SU-DHL-6 (cell line): Measurements from ENCODE around the gene BEST1.

Experiments used
- H2AFZ ChIP-seq: fragments of 200-600 bp; sonication (generic); 2 replicates; pipeline ENCODE4 v1.6.1; 2014; ENCODE audit warnings: low read depth, mild to moderate bottlenecking, moderate library complexity, mixed read lengths, antibody characterized with exemption, low read length; ENCODE audit not compliant: severe bottlenecking
- H3F3A ChIP-seq: fragments of 200-600 bp; shearing (Covaris generic); 2 replicates; pipeline ENCODE4 v1.6.0; 2016; ENCODE audit warnings: antibody characterized with exemption, mild to moderate bottlenecking; ENCODE audit not compliant: insufficient read depth
- H3K27ac ChIP-seq: fragments of 200-600 bp; sonication (generic); 2 replicates; pipeline ENCODE4 v1.5.1; 2016; ENCODE audit warnings: low read depth, mild to moderate bottlenecking, low read length, moderate library complexity, mixed read lengths
- H3K27me3 ChIP-seq: fragments of 200-600 bp; sonication (generic), shearing (Covaris generic); 2 replicates; pipeline ENCODE4 v1.6.0; 2014; ENCODE audit warnings: mild to moderate bottlenecking, low read length
- H3K36me3 ChIP-seq: fragments of 200-600 bp; sonication (generic); 2 replicates; pipeline ENCODE4 v1.6.1; 2014; ENCODE audit warnings: mild to moderate bottlenecking, low read length, mixed read lengths
- H3K4me2 ChIP-seq: fragments of 300-600, 200-600 bp; shearing (Covaris generic), sonication (generic); 2 replicates; pipeline ENCODE4 v1.6.0; 2014; ENCODE audit warnings: low read length, low read depth, mild to moderate bottlenecking; ENCODE audit not compliant: poor library complexity, severe bottlenecking
- H3K4me3 ChIP-seq: fragments of 200-600 bp; sonication (generic); 2 replicates; pipeline ENCODE4 v1.5.1; 2014; ENCODE audit warnings: antibody characterized with exemption, low read length, mild to moderate bottlenecking, mixed read lengths; ENCODE audit not compliant: insufficient read depth, poor library complexity, severe bottlenecking
- H3K79me2 ChIP-seq: fragments of 200-600 bp; sonication (generic); 2 replicates; pipeline ENCODE4 v1.6.1; 2014; ENCODE audit warnings: mild to moderate bottlenecking, low read length, moderate library complexity; ENCODE audit not compliant: insufficient read depth
- H3K9ac ChIP-seq: fragments of 200-600 bp; sonication (generic); 2 replicates; pipeline ENCODE4 v1.7.0; 2014; ENCODE audit warnings: mild to moderate bottlenecking, low read length
- H3K9me2 ChIP-seq: fragments of 200-600 bp; sonication (generic); replicated peaks from 2 replicates; pipeline ENCODE4 v1.6.1; 2014; ENCODE audit warnings: low read length; ENCODE audit not compliant: insufficient read depth
- H3K9me3 ChIP-seq: fragments of 200-600 bp; sonication (generic); 2 replicates; pipeline ENCODE4 v1.6.1; 2014; ENCODE audit warnings: low read length, mixed read lengths; ENCODE audit not compliant: insufficient read depth
- H4K20me1 ChIP-seq: fragments of 200-600 bp; sonication (generic); 2 replicates; pipeline ENCODE4 v1.6.1; 2014; ENCODE audit warnings: low read depth, mild to moderate bottlenecking, antibody characterized with exemption, low read length, moderate library complexity, mixed read lengths
- EZH2phosphoT487 ChIP-seq: fragments of 200-600 bp; sonication (generic), shearing (Covaris generic); conservative IDR thresholded peaks from 2 replicates; pipeline ENCODE4 v1.6.1; 2018; ENCODE audit warnings: mild to moderate bottlenecking, antibody characterized with exemption, low read length, moderate library complexity, mixed read lengths
- TF ChIP-seq, protein P1 (sequence below): fragments of 200-600 bp; sonication (generic); IDR thresholded peaks from one replicate; pipeline ENCODE4 v1.5.1; 2017; ENCODE audit warnings: antibody characterized with exemption, mild to moderate bottlenecking, low read length, moderate library complexity; ENCODE audit not compliant: insufficient read depth, poor library complexity, severe bottlenecking

Gene BEST1

DNA sequence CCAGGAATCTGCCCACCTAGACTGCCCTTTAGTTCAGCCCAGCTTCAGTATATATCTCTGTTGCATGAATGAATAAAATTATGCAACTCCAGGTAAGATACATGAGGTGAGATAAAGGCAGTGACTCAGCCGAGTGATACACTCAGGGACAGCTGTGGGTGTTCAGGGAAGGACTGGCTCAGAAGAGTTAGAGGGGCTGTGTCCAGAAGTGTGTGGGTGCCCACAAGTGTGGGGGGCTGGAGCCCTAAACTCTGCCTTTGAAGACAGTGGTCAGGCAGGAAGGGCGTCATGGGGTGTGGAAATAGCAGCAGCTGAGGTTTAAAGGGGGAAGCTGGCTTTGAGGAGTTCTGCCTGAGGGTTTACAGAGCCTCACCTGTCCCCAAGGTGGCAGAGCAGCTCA lies 9.0 kb downstream of the BEST1 start:
- Histone ChIP-seq H4K20me1 (no peaks in the 10 kb centered on the region), H3K27me3 (no peaks in the 10 kb centered on the region), H3K36me3 (peaks cover 3% of the 10 kb centered on the region; the same call in 1 of the 2 replicates), H3K79me2 (no peaks in the 10 kb centered on the region), H3F3A (no peaks in the 10 kb centered on the region; the same call in 1 of the 2 replicates), H3K27ac (no peak overlapping the region), H2AFZ (no peak overlapping the region), H3K4me2 (no peak overlapping the region), H3K9me2 (no peaks in the 10 kb centered on the region), H3K4me3 (no peak overlapping the region), H3K9ac (no peak overlapping the region), H3K9me3 (no peaks in the 10 kb centered on the region)
- TF ChIP-seq EZH2phosphoT487: no peak
- TF ChIP-seq, protein P1, sequence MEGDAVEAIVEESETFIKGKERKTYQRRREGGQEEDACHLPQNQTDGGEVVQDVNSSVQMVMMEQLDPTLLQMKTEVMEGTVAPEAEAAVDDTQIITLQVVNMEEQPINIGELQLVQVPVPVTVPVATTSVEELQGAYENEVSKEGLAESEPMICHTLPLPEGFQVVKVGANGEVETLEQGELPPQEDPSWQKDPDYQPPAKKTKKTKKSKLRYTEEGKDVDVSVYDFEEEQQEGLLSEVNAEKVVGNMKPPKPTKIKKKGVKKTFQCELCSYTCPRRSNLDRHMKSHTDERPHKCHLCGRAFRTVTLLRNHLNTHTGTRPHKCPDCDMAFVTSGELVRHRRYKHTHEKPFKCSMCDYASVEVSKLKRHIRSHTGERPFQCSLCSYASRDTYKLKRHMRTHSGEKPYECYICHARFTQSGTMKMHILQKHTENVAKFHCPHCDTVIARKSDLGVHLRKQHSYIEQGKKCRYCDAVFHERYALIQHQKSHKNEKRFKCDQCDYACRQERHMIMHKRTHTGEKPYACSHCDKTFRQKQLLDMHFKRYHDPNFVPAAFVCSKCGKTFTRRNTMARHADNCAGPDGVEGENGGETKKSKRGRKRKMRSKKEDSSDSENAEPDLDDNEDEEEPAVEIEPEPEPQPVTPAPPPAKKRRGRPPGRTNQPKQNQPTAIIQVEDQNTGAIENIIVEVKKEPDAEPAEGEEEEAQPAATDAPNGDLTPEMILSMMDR: no peak

DNA sequence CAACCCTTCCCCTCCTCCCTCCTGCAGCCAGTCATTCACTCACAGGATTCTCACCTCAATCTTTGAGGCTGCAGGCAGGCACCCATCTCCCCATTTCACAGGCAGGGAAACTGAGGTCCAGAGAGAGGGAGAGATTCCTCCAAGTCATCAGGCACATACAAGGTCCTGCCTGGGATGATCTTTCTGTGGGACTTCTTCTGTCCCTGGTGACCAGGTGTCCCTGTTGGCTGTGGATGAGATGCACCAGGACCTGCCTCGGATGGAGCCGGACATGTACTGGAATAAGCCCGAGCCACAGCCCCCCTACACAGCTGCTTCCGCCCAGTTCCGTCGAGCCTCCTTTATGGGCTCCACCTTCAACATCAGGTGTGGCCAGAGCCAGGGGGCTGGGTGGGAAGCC lies 9.5 kb downstream of the BEST1 start:
- no peaks in the 10 kb centered on the region for H3K9me3 ChIP-seq
- no peaks in the 10 kb centered on the region for H4K20me1 ChIP-seq
- peaks cover 5% of the 10 kb centered on the region; the same call in 1 of the 2 replicates for H3K36me3 ChIP-seq
- H3K9ac ChIP-seq: no peak overlapping the region
- no peak overlapping the region for H2AFZ ChIP-seq
- TF ChIP-seq EZH2phosphoT487: no peak
- TF ChIP-seq, protein P1: no peak
- H3K27me3 ChIP-seq: no peaks in the 10 kb centered on the region
- H3K9me2 ChIP-seq: no peaks in the 10 kb centered on the region
- no peak overlapping the region for H3K27ac ChIP-seq
- H3K4me2 ChIP-seq: no peak overlapping the region
- no peaks in the 10 kb centered on the region for H3K79me2 ChIP-seq
- H3F3A ChIP-seq: no peaks in the 10 kb centered on the region; the same call in 1 of the 2 replicates
- no peak overlapping the region for H3K4me3 ChIP-seq

DNA sequence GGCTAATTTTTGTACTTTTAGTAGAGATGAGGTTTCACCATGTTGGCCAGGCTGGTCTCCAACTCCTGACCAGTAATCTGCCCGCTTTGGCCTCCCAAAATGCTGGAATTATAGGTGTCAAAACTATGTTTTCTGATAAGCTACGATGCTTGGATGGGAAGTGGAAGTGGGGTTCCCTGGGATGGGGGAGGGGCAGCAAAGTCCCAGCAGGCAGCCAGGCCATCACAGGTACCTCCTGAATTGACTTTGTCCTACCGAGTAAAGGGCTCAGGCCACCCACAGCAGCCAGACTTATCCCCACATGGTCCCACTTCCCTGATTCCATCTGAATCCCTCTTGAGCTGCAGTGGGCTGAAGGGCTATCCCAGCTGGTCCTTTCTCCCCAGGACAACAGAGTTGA lies 10.4 kb downstream of the BEST1 start:
- no peaks in the 10 kb centered on the region; the same call in 1 of the 2 replicates for H3F3A ChIP-seq

More for the DNA sequence above, 10.4 kb downstream of the BEST1 start:
- Histone ChIP-seq H3K9me3 (no peaks in the 10 kb centered on the region), H3K79me2 (no peaks in the 10 kb centered on the region), H3K9ac (no peak overlapping the region), H3K4me3 (no peak overlapping the region), H3K27me3 (no peaks in the 10 kb centered on the region), H3K27ac (no peak overlapping the region), H3K4me2 (no peak overlapping the region), H2AFZ (no peak overlapping the region), H4K20me1 (no peaks in the 10 kb centered on the region), H3K36me3 (peaks cover 5% of the 10 kb centered on the region; the same call in 1 of the 2 replicates), H3K9me2 (no peaks in the 10 kb centered on the region)
- TF ChIP-seq, protein P1: no peak
- no peak for TF ChIP-seq EZH2phosphoT487
